Activated naive CD4-positive, alpha-beta T cell treated with anti-CD3 and anti-CD28 coated beads, Interleukin-2, amount 50 U/mL, for 72 hours (primary cell): Measurements from ENCODE around the gene RBMS3. TPM values are rescaled to one million over a fixed set of nuclear protein-coding genes. Genes with fewer than 3 reads are reported as not detected.
"Not testable (repeated sequence)": the region's sequence is repeated elsewhere in the genome, so short reads cannot be mapped to it uniquely, and the experiment has no call there.

Experiments used
- ATAC-seq, 2 donors: fragments of 150-1000 bp; cut with Tn5 transposase; 2 replicates each; pipeline ENCODE4 v1.10.0; 2021; ENCODE audit warnings: mild to moderate bottlenecking in 2 of 2, moderate library complexity in 2 of 2
- DNase-seq, 2 donors: peaks; one replicate each; pipeline ENCODE4 v3.0.0; 2021 to 2022; ENCODE audit warnings: low spot score in 2 of 2
- H3K27ac Mint-ChIP-seq, 2 donors: one replicate each; pipeline ENCODE4 v1.8.0; 2022; ENCODE audit warnings: mild to moderate bottlenecking in 2 of 2, mixed read lengths in 2 of 2
- H3K36me3 Mint-ChIP-seq, 2 donors: one replicate each; pipeline ENCODE4 v1.8.0; 2022; ENCODE audit warnings: mixed read lengths in 2 of 2
- H3K9me3 Mint-ChIP-seq, 2 donors: one replicate each; pipeline ENCODE4 v1.8.0; 2022; ENCODE audit warnings: mixed read lengths in 2 of 2
- total RNA-seq, 2 donors: library from RNA; stranded (reverse); gene quantifications; one replicate each; pipeline ENCODE4 v1.2.3, GENCODE V29; 2022

Gene RBMS3
- total RNA-seq, 2 donors from 2014 or later = 3.3 TPM; not detected in 1

GRCh38 chr3:29319798-29320197 lies 38.9 kb downstream of the RBMS3 start:
- H3K27ac Mint-ChIP-seq = no peak overlapping the region
- no peaks in the 10 kb centered on the region for H3K36me3 Mint-ChIP-seq
- no peaks in the 10 kb centered on the region for H3K9me3 Mint-ChIP-seq
- ATAC-seq (no peak), DNase-seq (no peak)

GRCh38 chr3:29322586-29322985 lies 41.7 kb downstream of the RBMS3 start:
- DNase-seq = no peak
- Mint-ChIP-seq H3K36me3 (no peaks in the 10 kb centered on the region), H3K9me3 (no peaks in the 10 kb centered on the region), H3K27ac (no peak overlapping the region)
- ATAC-seq = no peak

GRCh38 chr3:29324180-29324651 lies 43.3 kb downstream of the RBMS3 start:
- no peaks in the 10 kb centered on the region for H3K9me3 Mint-ChIP-seq
- no peak for DNase-seq
- H3K27ac Mint-ChIP-seq = no peak overlapping the region
- ATAC-seq = no peak
- H3K36me3 Mint-ChIP-seq = no peaks in the 10 kb centered on the region

- ATAC-seq, H3K27ac Mint-ChIP-seq, H3K36me3 Mint-ChIP-seq, DNase-seq, H3K9me3 Mint-ChIP-seq: not testable (repeated sequence)
These were observed 45.7 kb downstream of the RBMS3 start for GRCh38 chr3:29326540-29326939.

GRCh38 chr3:29329986-29330890 lies 49.4 kb downstream of the RBMS3 start:
- DNase-seq (no peak), ATAC-seq (no peak)
- H3K27ac Mint-ChIP-seq = no peak overlapping the region
- H3K36me3 Mint-ChIP-seq = no peaks in the 10 kb centered on the region
- H3K9me3 Mint-ChIP-seq = no peaks in the 10 kb centered on the region

GRCh38 chr3:29331035-29331434 lies 50.2 kb downstream of the RBMS3 start:
- H3K36me3 Mint-ChIP-seq = no peaks in the 10 kb centered on the region
- no peak overlapping the region for H3K27ac Mint-ChIP-seq
- no peak for ATAC-seq
- DNase-seq = no peak
- H3K9me3 Mint-ChIP-seq = no peaks in the 10 kb centered on the region

- Mint-ChIP-seq H3K36me3 (no peaks in the 10 kb centered on the region), H3K27ac (no peak overlapping the region), H3K9me3 (no peaks in the 10 kb centered on the region)
- ATAC-seq (no peak), DNase-seq (no peak)
These were observed 50.8 kb downstream of the RBMS3 start for GRCh38 chr3:29331456-29332194.

GRCh38 chr3:29332195-29332637 lies 51.3 kb downstream of the RBMS3 start:
- no peak overlapping the region for H3K27ac Mint-ChIP-seq
- H3K9me3 Mint-ChIP-seq = no peaks in the 10 kb centered on the region
- DNase-seq (no peak), ATAC-seq (no peak)
- H3K36me3 Mint-ChIP-seq = no peaks in the 10 kb centered on the region

GRCh38 chr3:29333576-29333975 lies 52.7 kb downstream of the RBMS3 start:
- Mint-ChIP-seq H3K27ac (no peak overlapping the region), H3K9me3 (no peaks in the 10 kb centered on the region), H3K36me3 (no peaks in the 10 kb centered on the region)
- DNase-seq (no peak), ATAC-seq (no peak)

GRCh38 chr3:29334706-29335105 lies 53.8 kb downstream of the RBMS3 start:
- H3K9me3 Mint-ChIP-seq = peaks cover 0 to 2% of the 10 kb centered on the region in 2 donors
- no peak for ATAC-seq
- no peak overlapping the region for H3K27ac Mint-ChIP-seq
- H3K36me3 Mint-ChIP-seq = no peaks in the 10 kb centered on the region
- DNase-seq = no peak

GRCh38 chr3:29335438-29335837 lies 54.6 kb downstream of the RBMS3 start:
- H3K36me3 Mint-ChIP-seq = no peaks in the 10 kb centered on the region
- ATAC-seq = no peak
- DNase-seq = no peak
- peaks cover 0 to 3% of the 10 kb centered on the region in 2 donors for H3K9me3 Mint-ChIP-seq
- H3K27ac Mint-ChIP-seq = no peak overlapping the region

GRCh38 chr3:29335943-29336342 lies 55.1 kb downstream of the RBMS3 start:
- H3K27ac Mint-ChIP-seq = no peak overlapping the region
- peaks cover 0 to 3% of the 10 kb centered on the region in 2 donors for H3K9me3 Mint-ChIP-seq
- DNase-seq = no peak
- no peak for ATAC-seq
- H3K36me3 Mint-ChIP-seq = no peaks in the 10 kb centered on the region

- H3K36me3 Mint-ChIP-seq = no peaks in the 10 kb centered on the region
- no peak overlapping the region for H3K27ac Mint-ChIP-seq
- no peak for DNase-seq
- no peak for ATAC-seq
- peaks cover 0 to 3% of the 10 kb centered on the region in 2 donors for H3K9me3 Mint-ChIP-seq
These were observed 56.7 kb downstream of the RBMS3 start for GRCh38 chr3:29337565-29337964.

GRCh38 chr3:29338377-29338776 lies 57.5 kb downstream of the RBMS3 start:
- Mint-ChIP-seq H3K9me3 (peaks cover 0 to 3% of the 10 kb centered on the region in 2 donors), H3K36me3 (no peaks in the 10 kb centered on the region), H3K27ac (no peak overlapping the region)
- DNase-seq (no peak), ATAC-seq (no peak)

GRCh38 chr3:29339016-29339833 lies 58.4 kb downstream of the RBMS3 start:
- no peak for ATAC-seq
- no peak for DNase-seq
- Mint-ChIP-seq H3K36me3 (no peaks in the 10 kb centered on the region), H3K9me3 (peaks cover 0 to 3% of the 10 kb centered on the region in 2 donors), H3K27ac (no peak overlapping the region)

- ATAC-seq (no peak), DNase-seq (no peak)
- H3K36me3 Mint-ChIP-seq = no peaks in the 10 kb centered on the region
- peaks cover 0 to 3% of the 10 kb centered on the region in 2 donors for H3K9me3 Mint-ChIP-seq
- no peak overlapping the region for H3K27ac Mint-ChIP-seq
These were observed 63.3 kb downstream of the RBMS3 start for GRCh38 chr3:29344154-29344553.

GRCh38 chr3:29344935-29345334 lies 64.1 kb downstream of the RBMS3 start:
- no peak for ATAC-seq
- no peak overlapping the region for H3K27ac Mint-ChIP-seq
- no peaks in the 10 kb centered on the region for H3K9me3 Mint-ChIP-seq
- no peaks in the 10 kb centered on the region for H3K36me3 Mint-ChIP-seq
- DNase-seq = no peak
